NCI-H2171 (cell line): ENCODE data around the gene EVPLL.
A peak's percentile ranks its signal among the peaks of the same experiment; 100 is the strongest.
"Not testable (repeated sequence)": the region's sequence is repeated elsewhere in the genome, so short reads cannot be mapped to it uniquely, and the experiment has no call there.

Experiments used
- DNase-seq: peaks from one replicate; lab custom pipeline; 2025; lab: John Stamatoyannopoulos, UW

EVPLL gene

DNA sequence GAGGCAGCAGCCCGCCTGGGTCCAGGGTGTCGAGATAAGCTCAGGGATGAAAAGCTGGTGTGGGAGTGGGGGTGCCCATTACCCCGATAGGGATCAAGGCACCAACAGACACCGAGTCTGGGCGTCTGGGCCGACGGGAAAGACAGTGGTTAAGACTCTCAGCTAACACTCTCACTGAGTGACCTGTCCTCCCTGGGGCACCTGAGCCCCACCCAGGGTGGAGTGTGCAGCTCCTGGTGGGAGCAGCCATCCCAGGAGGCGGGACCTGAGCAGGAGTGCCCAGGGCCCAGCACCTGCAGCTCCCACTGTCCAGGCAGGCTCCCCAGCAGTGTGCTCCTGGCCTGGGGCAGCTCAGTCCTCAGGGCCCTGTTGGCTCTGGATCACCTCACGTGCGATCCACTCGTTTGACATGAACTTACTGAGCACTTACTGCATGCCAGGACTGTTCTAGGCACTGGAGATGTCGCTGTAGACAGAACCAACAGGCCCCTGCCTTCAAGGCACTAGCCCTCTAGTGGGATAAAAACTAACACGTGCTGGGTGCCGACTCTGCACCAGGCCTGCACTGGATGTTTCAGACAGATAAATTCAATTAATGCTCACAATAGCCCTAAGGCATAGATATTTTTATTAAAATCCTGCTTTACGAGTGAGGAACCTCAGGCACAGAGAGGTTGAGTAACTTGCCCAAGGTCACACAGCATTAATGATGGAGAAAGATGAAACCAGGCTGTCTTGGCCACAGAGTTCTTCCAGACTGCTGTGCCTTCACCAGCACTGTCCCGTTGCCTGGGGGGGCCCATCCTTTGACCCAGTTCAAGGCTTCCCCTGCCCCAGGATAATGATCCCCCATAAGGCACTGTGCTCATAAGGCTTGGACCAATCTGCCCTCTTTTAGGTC is 1.9 kb downstream of the EVPLL start:
- DNase-seq: no peak

GRCh38 chr17:18380471-18381157 is 3.0 kb downstream of the EVPLL start:
- DNase-seq: no peak

DNA sequence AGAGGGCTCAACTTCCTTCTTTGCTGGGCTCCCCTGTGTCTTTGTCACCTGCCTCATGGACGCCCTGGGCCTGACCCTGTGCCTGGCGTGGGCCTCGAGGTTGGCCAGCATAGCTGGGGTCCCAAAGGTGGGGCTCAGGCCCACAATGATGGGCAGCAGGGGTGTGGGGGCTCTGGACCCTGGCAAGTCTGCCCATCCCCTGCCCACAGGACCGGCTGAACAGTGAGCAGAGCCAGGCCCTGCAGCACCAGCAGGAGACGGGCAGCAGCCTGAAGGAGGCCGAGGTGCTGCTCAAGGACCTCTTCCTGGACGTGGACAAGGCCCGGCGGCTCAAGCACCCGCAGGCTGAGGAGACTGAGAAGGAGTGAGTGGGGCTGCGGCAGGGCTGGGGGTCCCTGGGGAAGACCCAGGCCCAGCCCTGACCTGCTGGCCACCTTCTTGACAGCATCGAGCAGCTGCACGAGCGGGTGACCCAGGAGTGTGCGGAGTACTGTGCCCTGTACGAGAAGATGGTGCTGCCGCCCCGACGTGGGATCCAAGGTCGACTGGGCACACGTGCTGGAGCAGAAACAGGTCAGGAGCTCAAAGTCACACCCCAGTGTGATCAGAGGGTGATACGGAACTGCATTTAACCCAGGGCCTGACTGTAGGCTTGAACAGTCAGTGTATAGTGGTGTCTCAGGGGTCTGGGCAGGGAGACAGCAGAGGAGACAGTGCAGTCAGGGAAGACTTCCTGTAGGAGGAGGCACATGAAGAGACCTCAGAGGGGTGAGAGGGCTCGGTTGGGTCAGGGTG is 3.8 kb downstream of the EVPLL start:
- DNase-seq: no peak

DNA sequence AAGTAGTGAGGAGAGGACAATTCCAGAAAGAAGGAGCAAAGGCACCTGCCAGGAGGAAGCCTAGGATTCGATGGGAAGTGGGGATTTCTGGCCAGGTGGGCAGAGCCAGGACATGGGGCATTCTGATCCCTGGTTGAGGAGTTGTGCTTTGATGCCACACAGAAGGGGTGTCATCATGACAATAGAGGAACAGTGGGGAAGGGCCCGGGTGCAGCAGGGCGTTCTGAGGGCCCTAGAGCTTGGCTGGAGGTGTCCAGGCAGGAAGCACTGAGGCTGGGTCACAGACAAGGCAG is 4.3 kb downstream of the EVPLL start:
- no peak for DNase-seq

- no peak for DNase-seq
These were observed 5.0 kb downstream of the EVPLL start for GRCh38 chr17:18382441-18383078.

- DNase-seq: peak; percentile 4
These were observed 5.5 kb downstream of the EVPLL start for GRCh38 chr17:18383079-18383481.

DNA sequence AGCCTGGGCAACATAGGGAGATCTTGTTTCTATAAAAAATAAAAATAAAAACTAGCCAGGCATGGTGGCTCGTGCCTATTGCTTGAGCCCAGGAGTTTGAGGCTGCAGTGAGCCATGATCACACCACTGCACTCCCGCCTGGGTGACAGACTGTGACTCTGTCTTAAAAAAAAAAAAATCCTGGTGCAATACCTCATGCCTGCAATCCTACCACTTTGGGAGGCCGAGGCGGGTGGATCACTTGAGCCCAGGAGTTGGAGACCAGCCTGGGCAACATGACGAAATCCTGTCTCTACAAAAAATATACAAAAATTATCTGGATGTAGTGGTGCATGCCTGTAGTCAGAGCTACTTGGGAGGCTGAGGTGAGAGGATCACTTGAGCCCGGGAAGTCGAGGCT is 6.7 kb downstream of the EVPLL start:
- DNase-seq: not testable (repeated sequence)

GRCh38 chr17:18387583-18387982 is 10.0 kb downstream of the EVPLL start:
- not testable (repeated sequence) for DNase-seq

DNA sequence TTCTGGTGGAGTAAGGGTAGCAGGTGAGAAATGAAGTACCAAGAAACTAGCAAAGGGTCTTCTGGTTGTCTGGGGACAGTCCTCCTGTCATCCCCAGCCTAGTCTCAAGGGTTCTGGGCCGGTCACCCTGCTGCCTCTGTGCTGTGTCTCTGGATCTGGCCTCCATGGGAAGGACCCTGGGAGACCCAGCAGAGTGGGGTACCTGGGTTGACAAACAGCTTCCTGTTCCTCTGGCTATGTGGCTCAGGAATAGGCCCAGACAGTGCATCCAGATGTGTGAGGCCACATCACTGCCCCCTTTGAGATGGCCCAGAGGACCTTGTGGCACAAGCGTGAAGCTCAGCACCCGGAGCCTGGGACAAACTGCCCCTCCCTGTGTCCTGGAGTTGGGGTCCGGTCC is 10.7 kb downstream of the EVPLL start:
- not testable (repeated sequence) for DNase-seq

DNA sequence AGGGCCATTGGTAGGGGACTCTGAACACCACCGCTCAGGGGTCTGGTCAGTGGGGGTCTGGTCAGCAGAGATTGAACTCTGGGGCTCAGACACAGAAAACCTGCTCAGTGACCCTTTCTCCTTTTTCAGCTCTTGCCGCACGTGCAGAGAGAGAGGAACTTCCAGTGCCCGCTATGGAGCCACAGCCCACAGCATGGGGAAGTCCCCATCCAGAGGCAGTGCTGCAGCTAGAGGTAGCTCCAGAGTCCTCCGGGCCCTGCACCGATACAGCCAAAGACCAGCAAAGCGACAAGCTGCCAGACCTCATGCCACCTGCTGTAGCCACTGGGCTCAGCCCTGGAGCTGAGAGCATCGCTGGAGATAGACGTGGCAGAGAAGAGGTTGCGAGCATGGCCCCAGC is 11.2 kb downstream of the EVPLL start:
- DNase-seq: not testable (repeated sequence)

GRCh38 chr17:18401872-18402590 is 24.5 kb downstream of the EVPLL start:
- DNase-seq: not testable (repeated sequence)

GRCh38 chr17:18403166-18403565 is 25.6 kb downstream of the EVPLL start:
- not testable (repeated sequence) for DNase-seq

- DNase-seq: not testable (repeated sequence)
These were observed 26.0 kb downstream of the EVPLL start for GRCh38 chr17:18403604-18404003.

DNA sequence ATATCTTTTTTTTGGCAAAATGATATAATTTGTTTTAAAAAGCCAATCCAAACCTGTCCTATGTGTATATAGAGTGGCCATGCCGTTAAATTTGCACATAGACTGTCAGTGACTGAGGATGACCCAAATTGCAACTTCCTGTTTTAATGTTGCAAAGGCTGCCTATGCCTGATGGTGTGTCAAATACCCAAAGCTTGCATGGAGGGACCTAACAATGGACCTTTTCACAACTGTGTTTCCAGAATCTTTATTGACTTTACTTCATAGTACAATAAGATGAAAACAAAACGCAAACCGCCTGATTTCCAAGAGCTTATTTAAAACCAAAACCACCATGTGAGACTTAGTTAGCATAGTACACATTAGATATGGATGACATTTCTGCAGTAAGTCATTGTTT is 31.3 kb downstream of the EVPLL start:
- DNase-seq: not testable (repeated sequence)

- DNase-seq: not testable (repeated sequence)
These were observed 31.7 kb downstream of the EVPLL start for GRCh38 chr17:18409321-18409720.

- not testable (repeated sequence) for DNase-seq
These were observed 33.2 kb downstream of the EVPLL start for GRCh38 chr17:18410736-18411135.

DNA sequence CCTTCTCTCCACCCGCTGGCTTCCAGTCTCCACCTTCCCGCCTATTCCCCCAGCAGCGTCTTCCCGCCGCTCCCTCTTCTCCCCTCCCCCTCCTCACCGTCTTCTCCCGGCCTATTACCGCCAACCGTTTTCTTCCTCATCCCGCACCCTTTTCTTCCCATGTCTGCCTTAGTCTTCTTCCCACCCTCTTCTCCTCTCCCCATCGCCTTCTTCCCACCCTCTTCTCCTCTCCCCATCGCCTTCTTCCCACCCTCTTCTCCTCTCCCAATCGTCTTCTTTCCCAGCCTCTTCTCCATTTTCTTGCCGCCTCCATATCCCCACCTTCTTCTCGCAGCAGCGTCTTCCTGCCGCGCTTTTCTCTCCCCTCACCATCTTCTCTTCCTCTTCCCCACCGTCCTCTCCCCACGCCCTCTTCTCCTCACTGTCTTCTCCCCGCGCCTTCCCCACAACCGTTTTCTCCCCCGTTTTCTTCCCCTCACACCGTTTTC is 33.8 kb downstream of the EVPLL start:
- DNase-seq: not testable (repeated sequence)

DNA sequence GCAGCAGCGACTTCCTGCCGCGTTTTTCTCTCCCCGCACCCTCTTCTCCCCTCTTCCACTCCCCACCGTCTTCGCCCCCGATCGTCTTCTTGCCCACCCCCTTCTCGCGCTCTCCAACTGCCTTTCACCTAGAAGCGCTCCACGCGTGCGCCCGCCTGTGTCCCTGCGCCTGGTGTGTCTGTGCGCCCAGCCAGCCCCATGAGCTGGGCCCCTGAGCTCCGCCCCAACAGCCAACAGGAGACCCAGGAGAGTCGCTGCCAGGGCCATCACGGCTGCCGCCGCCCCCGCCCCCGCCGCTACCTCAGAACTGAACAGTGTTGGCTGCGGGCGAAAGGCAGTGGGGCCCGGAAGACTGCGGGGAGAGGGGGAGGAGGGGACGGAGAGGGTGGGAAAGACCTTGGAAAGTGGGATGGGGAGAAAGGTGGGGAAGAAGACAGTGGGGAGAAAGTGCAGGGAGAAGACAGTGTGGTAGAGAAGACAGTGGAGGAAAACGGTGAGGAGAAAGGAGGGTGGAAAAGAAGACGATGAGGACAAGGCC is 34.5 kb downstream of the EVPLL start:
- DNase-seq: not testable (repeated sequence)

DNA sequence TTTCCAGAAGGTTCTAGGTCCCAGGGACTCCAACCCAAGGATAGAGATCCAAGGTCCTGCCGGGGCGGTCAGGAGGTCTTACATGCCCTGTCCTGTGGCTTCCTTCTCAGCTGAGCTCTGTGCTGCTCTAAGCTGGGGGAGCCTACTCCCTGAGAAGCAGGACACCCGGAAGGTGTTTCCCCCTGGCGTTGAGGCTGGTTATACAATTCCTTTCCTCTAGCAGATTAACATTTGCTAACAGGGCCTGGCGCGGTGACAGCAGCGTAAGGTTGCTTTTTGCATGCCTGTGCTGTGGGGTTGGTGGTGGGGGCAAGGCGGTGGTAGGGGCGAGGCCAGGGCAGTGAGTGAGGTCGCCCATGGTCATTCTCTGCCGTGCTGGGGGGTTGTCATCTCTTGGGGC is 43.9 kb downstream of the EVPLL start:
- DNase-seq: not testable (repeated sequence)

DNA sequence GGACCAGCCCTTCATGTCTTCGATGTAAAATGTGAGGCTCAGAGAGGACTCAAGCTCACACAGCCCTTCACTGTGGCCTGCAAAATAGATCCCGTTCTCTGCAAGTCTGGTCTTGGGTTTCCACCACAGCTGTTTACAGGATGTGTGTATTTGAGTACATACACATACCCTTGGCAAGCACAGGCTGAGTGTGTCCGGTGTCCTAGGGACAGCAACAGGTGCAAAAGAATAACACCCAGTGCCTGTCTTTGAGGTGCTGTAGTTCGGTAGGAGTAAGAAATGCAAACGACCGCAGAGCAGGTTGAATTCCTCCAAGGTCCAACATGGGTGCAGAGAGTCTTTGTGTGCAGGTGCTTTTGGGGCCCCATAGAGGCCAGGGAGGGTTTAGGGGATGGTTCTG is 44.9 kb downstream of the EVPLL start:
- not testable (repeated sequence) for DNase-seq

DNA sequence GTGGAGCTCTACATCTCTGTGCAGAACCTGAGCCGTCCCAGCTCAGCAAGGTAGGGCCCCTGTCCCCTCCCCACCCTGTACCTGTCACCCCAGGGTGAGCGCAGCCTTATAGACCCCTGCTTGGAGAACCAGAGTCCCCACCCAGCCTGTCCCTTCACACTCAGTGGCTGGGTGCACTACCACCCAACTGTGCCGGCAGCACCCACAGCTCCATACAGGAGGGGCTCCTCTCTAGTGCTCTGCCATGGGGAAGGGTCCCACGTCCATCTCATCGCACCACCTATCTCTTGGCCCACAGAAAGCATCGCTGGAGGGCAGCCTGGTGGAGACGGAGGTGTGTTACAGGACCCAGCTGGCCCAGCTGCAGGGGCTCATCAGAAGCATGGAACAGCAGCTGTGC is 45.4 kb downstream of the EVPLL start:
- not testable (repeated sequence) for DNase-seq
